Nephron (organoid): ENCODE results near the gene BMP10.

Source experiments
- H3K27ac Mint-ChIP-seq, 3 experiments: 2 replicates each; pipeline ENCODE4 v1.8.0; 2020; ENCODE audit warnings: mixed read lengths in 3 of 3, mild to moderate bottlenecking in 2 of 3, moderate library complexity in 1 of 3
- H3K27me3 Mint-ChIP-seq: 2 replicates; pipeline ENCODE4 v1.8.0; 2021; ENCODE audit warnings: low read depth, mild to moderate bottlenecking, moderate library complexity, mixed read lengths
- H3K36me3 Mint-ChIP-seq: 2 replicates; pipeline ENCODE4 v1.8.0; 2020; ENCODE audit warnings: low read depth, mixed read lengths
- H3K4me1 Mint-ChIP-seq: 2 replicates; pipeline ENCODE4 v1.8.0; 2020; ENCODE audit warnings: mixed read lengths
- H3K4me3 Mint-ChIP-seq, 3 experiments: 2 replicates each; pipeline ENCODE4 v1.8.0; 2020; ENCODE audit warnings: mild to moderate bottlenecking in 3 of 3, mixed read lengths in 3 of 3, moderate library complexity in 2 of 3
- H3K9me3 Mint-ChIP-seq: 2 replicates; pipeline ENCODE4 v1.8.0; 2020; ENCODE audit warnings: mixed read lengths
- CTCF ChIP-seq, 3 experiments: fragments of 200-600 bp; sonication (generic); IDR thresholded peaks; one replicate each; pipeline ENCODE4 v1.5.0; 2021; ENCODE audit warnings: antibody characterized with exemption in 3 of 3; ENCODE audit not compliant: unreplicated experiment in 3 of 3

Gene BMP10

GRCh38 chr2:68862889-68863288 is 8.3 kb downstream of the BMP10 start:
- Mint-ChIP-seq H3K36me3 (no peaks in the 10 kb centered on the region), H3K4me3 (no peak overlapping the region), H3K9me3 (no peaks in the 10 kb centered on the region), H3K4me1 (no peaks in the 10 kb centered on the region), H3K27me3 (peaks cover 13% of the 10 kb centered on the region), H3K27ac (no peak overlapping the region)
- TF ChIP-seq CTCF (IDR thresholded peaks at IDR 0.05; ENCODE audit: unreplicated experiment in 3 of 3), result no peak

- Mint-ChIP-seq H3K36me3 (no peaks in the 10 kb centered on the region), H3K4me3 (no peak overlapping the region), H3K27me3 (peaks cover 13% of the 10 kb centered on the region), H3K4me1 (no peaks in the 10 kb centered on the region), H3K27ac (no peak overlapping the region), H3K9me3 (no peaks in the 10 kb centered on the region)
- no peak for TF ChIP-seq CTCF (IDR thresholded peaks at IDR 0.05; ENCODE audit: unreplicated experiment in 3 of 3)
Measured at GRCh38 chr2:68861330-68861729, 9.9 kb downstream of the BMP10 start.

- no peaks in the 10 kb centered on the region for H3K9me3 Mint-ChIP-seq
- peaks cover 9% of the 10 kb centered on the region for H3K27me3 Mint-ChIP-seq
- H3K36me3 Mint-ChIP-seq, result no peaks in the 10 kb centered on the region
- no peak overlapping the region for H3K27ac Mint-ChIP-seq
- no peaks in the 10 kb centered on the region for H3K4me1 Mint-ChIP-seq
- no peak overlapping the region for H3K4me3 Mint-ChIP-seq
- no peak for TF ChIP-seq CTCF (IDR thresholded peaks at IDR 0.05; ENCODE audit: unreplicated experiment in 3 of 3)
Measured at GRCh38 chr2:68860111-68860510, 11.1 kb downstream of the BMP10 start.

- Mint-ChIP-seq H3K9me3 (no peaks in the 10 kb centered on the region), H3K4me3 (no peak overlapping the region), H3K27ac (no peak overlapping the region), H3K4me1 (no peaks in the 10 kb centered on the region), H3K36me3 (no peaks in the 10 kb centered on the region), H3K27me3 (peaks cover 8% of the 10 kb centered on the region)
- no peak for TF ChIP-seq CTCF (IDR thresholded peaks at IDR 0.05; ENCODE audit: unreplicated experiment in 3 of 3)
Measured at GRCh38 chr2:68857855-68858456, 13.2 kb downstream of the BMP10 start.

- H3K36me3 Mint-ChIP-seq, result no peaks in the 10 kb centered on the region
- H3K9me3 Mint-ChIP-seq, result no peaks in the 10 kb centered on the region
- no peak overlapping the region for H3K4me3 Mint-ChIP-seq
- TF ChIP-seq CTCF (IDR thresholded peaks at IDR 0.05; ENCODE audit: unreplicated experiment in 3 of 3), result no peak
- H3K4me1 Mint-ChIP-seq, result no peaks in the 10 kb centered on the region
- H3K27ac Mint-ChIP-seq, result no peak overlapping the region
- H3K27me3 Mint-ChIP-seq, result peaks cover 8% of the 10 kb centered on the region
Measured at GRCh38 chr2:68857202-68857845, 13.9 kb downstream of the BMP10 start.

GRCh38 chr2:68855550-68855949 is 15.6 kb downstream of the BMP10 start:
- Mint-ChIP-seq H3K27ac (no peak overlapping the region), H3K4me1 (no peaks in the 10 kb centered on the region), H3K4me3 (no peak overlapping the region), H3K36me3 (no peaks in the 10 kb centered on the region), H3K9me3 (no peaks in the 10 kb centered on the region), H3K27me3 (peaks cover 9% of the 10 kb centered on the region)
- no peak for TF ChIP-seq CTCF (IDR thresholded peaks at IDR 0.05; ENCODE audit: unreplicated experiment in 3 of 3)
